RWPE1 (cell line): Measurements from ENCODE around the gene NUP205.
"Not testable (repeated sequence)": the region's sequence is repeated elsewhere in the genome, so short reads cannot be mapped to it uniquely, and the experiment has no call there.

Source experiments
- CTCF ChIA-PET: fragments of 350-600 bp; sonication (Branson Sonifier 250); formaldehyde crosslinking; extraction: SDS; loops from one replicate; lab custom pipeline; 2021; lab: Yijun Ruan, JAX
- POLR2A ChIA-PET: fragments of 400-600 bp; formaldehyde crosslinking; extraction: SDS; loops from one replicate; lab custom pipeline; 2020; ENCODE audit warnings: antibody characterized with exemption; ENCODE audit not compliant: low non-redundant PET; lab: Yijun Ruan, JAX
- DNase-seq: peaks from one replicate; pipeline ENCODE4 v3.0.0; 2012; ENCODE audit warnings: low spot score
- H3K27ac ChIP-seq: fragments of 450-650 bp; 2 replicates; pipeline ENCODE4 v1.5.1; 2017
- TF ChIP-seq, protein P1 (sequence below): fragments of 450-650 bp; conservative IDR thresholded peaks from 2 replicates; pipeline ENCODE4 v1.5.1; 2017; ENCODE audit warnings: low read depth, mild to moderate bottlenecking

The NUP205 gene

DNA sequence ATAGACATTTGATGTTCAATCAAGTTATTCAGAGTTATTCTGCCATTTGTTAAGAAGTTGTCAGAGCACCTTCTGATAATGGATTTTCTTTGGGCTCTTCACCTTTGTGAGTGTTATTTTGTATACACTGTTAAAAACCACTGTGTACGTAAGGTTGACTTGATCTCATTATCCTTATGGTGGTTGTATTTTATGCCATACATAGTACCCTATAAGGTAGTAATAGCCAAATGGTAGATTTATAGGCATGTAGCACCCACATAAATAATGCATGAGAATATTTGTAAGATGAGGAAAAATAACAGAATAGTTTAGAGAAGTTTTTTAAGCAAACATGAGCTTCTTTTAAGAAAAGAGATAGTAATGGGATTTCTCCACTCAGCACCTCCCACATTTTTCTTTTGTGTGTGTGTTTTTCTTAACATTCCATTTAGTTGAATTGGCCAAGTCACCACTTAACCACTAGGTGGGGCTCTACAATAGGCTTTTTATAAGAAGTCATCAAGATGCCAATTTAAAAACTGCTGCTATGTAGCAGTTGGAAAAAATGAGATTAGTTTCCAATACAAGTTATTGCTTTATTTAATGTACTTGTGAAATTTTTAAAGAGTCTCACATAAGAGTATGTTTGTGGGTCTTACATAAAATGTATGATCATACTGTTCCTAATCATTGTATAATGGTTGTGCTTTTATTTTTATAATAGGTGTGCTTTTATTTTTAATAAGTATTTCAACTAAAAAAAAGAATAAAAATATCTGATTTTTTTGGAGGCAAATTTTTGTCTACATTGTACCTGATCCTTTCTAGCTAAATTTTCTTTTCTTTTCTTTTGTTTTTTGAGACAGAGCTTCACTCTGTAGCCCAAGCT, 63.5 kb downstream of the NUP205 start:
- peak; percentile 45 for DNase-seq
- ChIA-PET CTCF (interaction anchor here (0.5 to 1.0 kb wide), 8 partner anchors 9 to 1886 kb away, joined by 3 to 6 read pairs (median 4); no protein-coding TSS in a partner anchor), POLR2A (no interaction called here)
- no peak overlapping the region for H3K27ac ChIP-seq
- TF ChIP-seq, protein P1, sequence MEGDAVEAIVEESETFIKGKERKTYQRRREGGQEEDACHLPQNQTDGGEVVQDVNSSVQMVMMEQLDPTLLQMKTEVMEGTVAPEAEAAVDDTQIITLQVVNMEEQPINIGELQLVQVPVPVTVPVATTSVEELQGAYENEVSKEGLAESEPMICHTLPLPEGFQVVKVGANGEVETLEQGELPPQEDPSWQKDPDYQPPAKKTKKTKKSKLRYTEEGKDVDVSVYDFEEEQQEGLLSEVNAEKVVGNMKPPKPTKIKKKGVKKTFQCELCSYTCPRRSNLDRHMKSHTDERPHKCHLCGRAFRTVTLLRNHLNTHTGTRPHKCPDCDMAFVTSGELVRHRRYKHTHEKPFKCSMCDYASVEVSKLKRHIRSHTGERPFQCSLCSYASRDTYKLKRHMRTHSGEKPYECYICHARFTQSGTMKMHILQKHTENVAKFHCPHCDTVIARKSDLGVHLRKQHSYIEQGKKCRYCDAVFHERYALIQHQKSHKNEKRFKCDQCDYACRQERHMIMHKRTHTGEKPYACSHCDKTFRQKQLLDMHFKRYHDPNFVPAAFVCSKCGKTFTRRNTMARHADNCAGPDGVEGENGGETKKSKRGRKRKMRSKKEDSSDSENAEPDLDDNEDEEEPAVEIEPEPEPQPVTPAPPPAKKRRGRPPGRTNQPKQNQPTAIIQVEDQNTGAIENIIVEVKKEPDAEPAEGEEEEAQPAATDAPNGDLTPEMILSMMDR: peak; percentile 93

DNA sequence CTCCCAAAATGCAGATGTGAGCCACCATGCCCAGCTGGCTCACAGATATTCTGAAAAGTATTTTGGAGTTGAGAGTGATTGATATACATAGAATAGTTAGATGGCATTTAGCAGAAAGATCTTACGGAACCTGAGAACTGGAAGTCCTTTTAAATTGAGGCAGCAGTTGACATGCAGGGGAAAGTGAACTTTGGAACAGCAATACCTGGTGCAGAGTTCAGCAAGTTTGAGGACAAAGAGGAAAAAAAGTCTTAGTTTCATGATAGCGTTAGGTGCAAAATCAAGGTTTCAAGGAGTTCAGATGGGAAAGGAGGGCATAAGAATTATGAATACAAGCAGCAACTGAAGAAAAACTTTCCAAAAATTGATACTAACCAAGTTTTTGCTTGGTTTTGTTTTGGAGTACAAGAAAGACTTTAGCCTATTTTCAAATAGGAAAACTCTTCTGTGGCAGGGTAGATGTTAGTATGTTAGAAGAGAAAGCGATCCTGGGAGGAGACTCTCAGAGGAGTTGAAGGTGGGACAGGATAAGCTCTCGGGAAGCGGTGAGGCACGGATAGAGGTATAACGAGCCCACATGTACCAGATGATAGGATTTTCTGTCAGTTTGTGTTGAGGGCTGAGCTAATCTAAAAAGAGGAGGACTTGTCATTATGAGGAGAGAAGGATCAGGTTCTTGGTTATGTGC, 76.6 kb downstream of the NUP205 start:
- POLR2A ChIA-PET: no interaction called here
- TF ChIP-seq, protein P1: no peak
- CTCF ChIA-PET: interaction anchor here (0.7 kb wide), 1 partner anchor 294 kb away, joined by 4 read pairs; no protein-coding TSS in a partner anchor
- H3K27ac ChIP-seq: no peak overlapping the region
- no peak for DNase-seq

DNA sequence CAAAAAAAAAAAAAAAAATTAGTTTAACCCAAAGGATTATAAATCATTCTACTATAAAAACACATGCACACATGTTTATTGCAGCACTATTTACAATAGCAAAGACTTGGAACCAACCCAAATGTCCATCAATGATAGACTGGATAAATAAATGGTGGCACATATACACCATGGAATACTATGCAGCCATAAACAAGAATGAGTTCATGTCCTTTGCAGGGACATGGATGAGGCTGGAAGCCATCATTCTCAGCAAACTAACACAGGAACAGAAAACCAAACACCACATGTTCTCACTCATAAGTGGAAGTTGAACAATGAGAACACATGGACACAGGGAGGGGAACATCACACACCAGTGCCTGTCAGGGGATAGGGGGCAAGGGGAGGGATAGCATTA, 82.0 kb downstream of the NUP205 start:
- H3K27ac ChIP-seq, CTCF ChIA-PET, POLR2A ChIA-PET, DNase-seq: not testable (repeated sequence)

DNA sequence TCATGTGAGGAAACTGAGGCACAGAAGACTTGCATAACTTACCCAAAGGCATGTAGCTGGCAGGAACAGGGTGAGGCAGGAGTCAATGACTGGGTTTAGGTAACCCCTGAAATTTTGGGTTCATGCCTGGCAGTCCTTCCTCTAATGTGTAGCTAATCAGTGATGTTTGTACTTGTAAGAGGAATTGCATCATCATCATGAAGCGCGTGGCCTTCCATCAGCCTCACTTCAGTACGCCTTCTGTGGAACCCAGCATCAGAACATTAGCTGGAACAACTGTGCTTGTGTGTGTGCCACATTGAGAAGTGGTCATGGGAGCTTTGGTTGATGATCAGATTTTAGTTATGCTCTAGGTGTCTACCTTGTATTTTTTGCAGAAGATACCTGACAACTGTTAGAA, 86.4 kb downstream of the NUP205 start:
- no peak overlapping the region for H3K27ac ChIP-seq
- TF ChIP-seq, protein P1: no peak
- ChIA-PET POLR2A (no interaction called here), CTCF (interaction anchor here (0.6 to 0.7 kb wide), 2 partner anchors 44 to 366 kb away, joined by 3 to 4 read pairs; no protein-coding TSS in a partner anchor)
- DNase-seq: no peak

DNA sequence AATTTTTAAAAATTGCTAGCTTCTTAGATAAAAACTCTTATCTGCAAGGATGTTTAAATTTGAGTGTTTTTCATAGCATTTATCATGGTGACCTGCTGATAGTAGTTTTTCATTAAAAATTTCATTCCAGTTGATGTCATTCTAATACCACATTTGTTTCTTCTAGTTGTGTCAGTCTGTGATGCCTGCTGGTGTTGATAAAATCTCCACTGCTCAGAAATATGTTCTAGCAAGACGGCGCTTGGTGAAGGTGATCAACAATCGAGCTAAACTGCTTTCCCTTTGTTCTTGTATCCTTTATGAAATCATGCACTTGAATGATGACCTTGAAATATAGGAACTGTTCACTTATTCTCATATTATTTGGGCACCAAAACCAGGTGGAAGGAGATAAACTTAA, 87.0 kb downstream of the NUP205 start:
- no peak for DNase-seq
- H3K27ac ChIP-seq: no peak overlapping the region
- TF ChIP-seq, protein P1: no peak
- POLR2A ChIA-PET: no interaction called here
- CTCF ChIA-PET: interaction anchor here (0.7 to 1.2 kb wide), 4 partner anchors 27 to 369 kb away, joined by 3 to 5 read pairs (median 4); no protein-coding TSS in a partner anchor

DNA sequence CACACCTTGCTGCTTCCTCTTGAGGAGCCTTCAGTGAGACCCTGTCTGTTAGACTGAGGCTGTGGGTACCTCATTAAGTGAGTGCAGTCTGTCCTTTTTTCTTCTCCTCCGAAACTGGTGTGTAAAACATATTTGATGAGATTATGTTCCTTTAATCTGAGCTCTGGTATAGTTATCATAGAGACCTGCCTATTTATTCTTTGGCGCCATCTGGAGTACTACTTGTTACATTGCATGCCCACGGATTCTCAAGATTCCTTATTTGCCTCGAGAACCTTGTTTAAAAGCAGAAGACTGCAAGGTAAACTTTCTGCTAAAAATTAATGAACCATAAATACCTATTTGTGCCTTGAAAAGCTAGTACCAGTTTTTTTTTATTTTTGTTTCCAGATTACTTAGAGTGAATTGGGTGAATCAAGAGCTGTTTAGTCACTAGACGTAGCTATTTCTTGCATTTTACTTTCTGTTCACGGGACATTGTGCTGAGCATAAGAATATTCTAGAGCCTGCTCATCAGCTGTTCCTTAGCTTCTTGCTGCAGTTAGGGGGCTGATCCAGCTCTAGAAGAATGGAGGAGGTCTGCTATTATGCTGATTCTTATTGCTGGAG, 87.7 kb downstream of the NUP205 start:
- no peak overlapping the region for H3K27ac ChIP-seq
- ChIA-PET CTCF (interaction anchor here (0.6 to 1.2 kb wide), 4 partner anchors 27 to 659 kb away, joined by 3 to 5 read pairs (median 3); partner anchors contain the start of gene AGBL3), POLR2A (no interaction called here)
- peak; percentile 14 for DNase-seq
- TF ChIP-seq, protein P1: peak; percentile 87
